ENCODE results near the gene HPSE. TPM values are rescaled to one million over a fixed set of nuclear protein-coding genes. Genes with fewer than 3 reads are reported as not detected.
"Not testable (repeated sequence)": the region's sequence is repeated elsewhere in the genome, so short reads cannot be mapped to it uniquely, and the experiment has no call there.

Gene HPSE
- total and polyA plus RNA-seq, 4 donors = 1.9 to 8.3 (median 5.5) TPM

- ATAC-seq (ENCODE audit: insufficient read depth, low FRiP score) (no peak), DNase-seq (no peak)
- H3K27me3 ChIP-seq (ENCODE audit: control insufficient read depth in 3 of 3, insufficient read depth in 3 of 3, low read length in 2 of 3) = peaks cover 0 to 17% (median 4%) of the 10 kb centered on the region in 3 donors
- H3K9me3 ChIP-seq (ENCODE audit: control insufficient read depth in 4 of 4, insufficient read depth in 3 of 4, low read length in 3 of 4) = peaks cover 0 to 3% (median 0%) of the 10 kb centered on the region in 4 donors
- TF ChIP-seq CTCF (IDR thresholded peaks at IDR 0.05; ENCODE audit: control extremely low read depth, extremely low read depth) = no peak
- WGBS, 2 donors = 30 to 58% methylated on average over 5 of the region's 5 CpGs
- peaks cover 0 to 4% (median 0%) of the 10 kb centered on the region in 5 donors for H3K4me1 ChIP-seq (ENCODE audit: control insufficient read depth in 5 of 5, insufficient read depth in 5 of 5, low read length in 5 of 5)
- no peak overlapping the region for H3K4me3 ChIP-seq
- H3K27ac ChIP-seq (ENCODE audit: low read depth in 1 of 2, low read length in 1 of 2) = no peak overlapping the region
- no peaks in the 10 kb centered on the region for H3K36me3 ChIP-seq (ENCODE audit: control insufficient read depth in 4 of 4, insufficient read depth in 4 of 4, low read length in 4 of 4)
- no peak overlapping the region for H3K9ac ChIP-seq (ENCODE audit: insufficient read depth in 1 of 2, low read length in 2 of 2)
Observed at GRCh38 chr4:83329521-83330110, 5.0 kb downstream of the HPSE start.

DNA sequence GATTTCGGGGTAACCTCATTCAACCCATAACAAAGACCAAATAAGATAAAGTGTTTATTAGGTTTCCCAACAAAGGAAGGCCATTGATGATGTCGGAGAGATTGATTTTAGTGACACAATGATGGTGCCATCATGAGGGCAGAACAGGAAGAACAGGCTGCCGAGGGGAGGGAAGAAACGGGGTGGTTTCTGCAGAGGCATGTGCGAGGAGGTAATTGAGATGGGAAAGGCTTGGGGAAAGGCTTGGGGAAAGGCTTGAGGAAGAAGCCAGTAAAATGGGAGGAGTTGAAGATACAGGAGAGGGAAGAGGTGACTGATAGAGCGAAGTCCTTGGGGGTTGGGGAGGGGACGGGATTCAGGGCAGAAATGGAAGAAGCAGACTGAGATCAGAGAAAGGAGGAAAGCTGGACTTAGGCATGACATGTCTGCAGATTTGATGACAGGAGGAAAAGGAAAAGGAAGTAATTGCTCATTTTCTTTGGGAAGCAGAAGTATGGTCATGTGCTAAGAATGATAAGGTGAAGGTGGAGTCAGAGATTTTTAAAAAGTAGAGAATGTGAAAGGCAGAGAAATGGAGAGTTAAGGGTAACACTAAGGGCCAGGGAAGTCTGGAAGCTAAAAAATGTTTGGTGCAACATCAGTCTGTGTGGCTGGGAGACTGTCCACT lies 6.0 kb downstream of the HPSE start:
- DNase-seq = no peak
- Histone ChIP-seq H3K27ac (ENCODE audit: low read depth in 1 of 2, low read length in 1 of 2) (no peak overlapping the region), H3K27me3 (ENCODE audit: control insufficient read depth in 3 of 3, insufficient read depth in 3 of 3, low read length in 2 of 3) (peaks cover 0 to 8% (median 0%) of the 10 kb centered on the region in 3 donors), H3K9me3 (ENCODE audit: control insufficient read depth in 4 of 4, insufficient read depth in 3 of 4, low read length in 3 of 4) (no peaks in the 10 kb centered on the region), H3K4me1 (ENCODE audit: control insufficient read depth in 5 of 5, insufficient read depth in 5 of 5, low read length in 5 of 5) (no peaks in the 10 kb centered on the region), H3K4me3 (no peak overlapping the region), H3K36me3 (ENCODE audit: control insufficient read depth in 4 of 4, insufficient read depth in 4 of 4, low read length in 4 of 4) (no peaks in the 10 kb centered on the region), H3K9ac (ENCODE audit: insufficient read depth in 1 of 2, low read length in 2 of 2) (no peak overlapping the region)
- WGBS, 2 donors = 38 to 44% methylated on average over 7 of the region's 7 CpGs
- TF ChIP-seq CTCF (IDR thresholded peaks at IDR 0.05; ENCODE audit: control extremely low read depth, extremely low read depth) = no peak
- no peak for ATAC-seq (ENCODE audit: insufficient read depth, low FRiP score)

GRCh38 chr4:83326546-83326945 lies 8.1 kb downstream of the HPSE start:
- Histone ChIP-seq H3K36me3 (ENCODE audit: control insufficient read depth in 4 of 4, insufficient read depth in 4 of 4, low read length in 4 of 4) (no peaks in the 10 kb centered on the region), H3K27me3 (ENCODE audit: control insufficient read depth in 3 of 3, insufficient read depth in 3 of 3, low read length in 2 of 3) (peaks cover 0 to 3% (median 0%) of the 10 kb centered on the region in 3 donors), H3K4me1 (ENCODE audit: control insufficient read depth in 5 of 5, insufficient read depth in 5 of 5, low read length in 5 of 5) (no peaks in the 10 kb centered on the region), H3K9ac (ENCODE audit: insufficient read depth in 1 of 2, low read length in 2 of 2) (no peak overlapping the region), H3K4me3 (no peak overlapping the region), H3K9me3 (ENCODE audit: control insufficient read depth in 4 of 4, insufficient read depth in 3 of 4, low read length in 3 of 4) (no peaks in the 10 kb centered on the region), H3K27ac (ENCODE audit: low read depth in 1 of 2, low read length in 1 of 2) (no peak overlapping the region)
- no peak for TF ChIP-seq CTCF (IDR thresholded peaks at IDR 0.05; ENCODE audit: control extremely low read depth, extremely low read depth)
- ATAC-seq (ENCODE audit: insufficient read depth, low FRiP score) (no peak), DNase-seq (no peak)
- WGBS, 2 donors = 77 to 91% methylated on average over 8 of the region's 8 CpGs

DNA sequence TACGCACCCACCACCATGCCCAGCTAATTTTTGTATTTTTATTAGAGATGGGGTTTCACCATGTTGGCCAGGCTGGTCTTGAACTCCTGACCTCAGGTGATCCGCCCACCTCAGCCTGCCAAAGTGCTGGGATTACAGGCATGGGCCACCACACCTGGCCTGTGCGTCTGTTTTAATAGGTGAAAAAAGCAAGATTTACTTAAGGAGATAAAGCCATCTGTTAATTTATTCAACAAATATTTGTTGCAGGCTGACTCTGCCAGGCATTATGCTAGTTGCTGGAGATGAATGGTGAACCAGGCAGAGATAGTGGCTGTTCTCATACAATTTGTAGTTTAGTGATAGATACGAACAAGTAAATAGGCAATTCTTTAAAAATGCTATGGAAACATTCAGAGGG lies 9.3 kb downstream of the HPSE start:
- H3K36me3 ChIP-seq (ENCODE audit: control insufficient read depth in 4 of 4, insufficient read depth in 4 of 4, low read length in 4 of 4); H3K27ac ChIP-seq (ENCODE audit: low read depth in 1 of 2, low read length in 1 of 2); H3K4me3 ChIP-seq; DNase-seq; H3K4me1 ChIP-seq (ENCODE audit: control insufficient read depth in 5 of 5, insufficient read depth in 5 of 5, low read length in 5 of 5); H3K9ac ChIP-seq (ENCODE audit: insufficient read depth in 1 of 2, low read length in 2 of 2); H3K27me3 ChIP-seq (ENCODE audit: control insufficient read depth in 3 of 3, insufficient read depth in 3 of 3, low read length in 2 of 3); H3K9me3 ChIP-seq (ENCODE audit: control insufficient read depth in 4 of 4, insufficient read depth in 3 of 4, low read length in 3 of 4); ATAC-seq (ENCODE audit: insufficient read depth, low FRiP score): not testable (repeated sequence)
- WGBS, 2 donors = 88 to 92% methylated on average over 4 of the region's 4 CpGs

Measured in lung (tissue), 12 donors.